ENCODE results near the gene THYN1.

Gene THYN1

GRCh38 chr11:134246100-134246499 lies 7.1 kb downstream of the THYN1 start:
- DNase-seq: no peak

GRCh38 chr11:134245434-134245833 lies 7.7 kb downstream of the THYN1 start:
- no peak for DNase-seq

- DNase-seq: no peak
Measured at GRCh38 chr11:134244593-134244992, 8.6 kb downstream of the THYN1 start.

GRCh38 chr11:134243913-134244312 lies 9.2 kb downstream of the THYN1 start:
- DNase-seq: no peak

GRCh38 chr11:134242376-134242775 lies 10.8 kb downstream of the THYN1 start:
- no peak for DNase-seq

- DNase-seq: no peak
Measured at GRCh38 chr11:134240592-134240991, 12.6 kb downstream of the THYN1 start.

GRCh38 chr11:134238956-134239355 lies 14.2 kb downstream of the THYN1 start:
- no peak for DNase-seq

- no peak for DNase-seq
Measured at GRCh38 chr11:134237557-134237922, 15.6 kb downstream of the THYN1 start.

GRCh38 chr11:134236834-134237556 lies 16.2 kb downstream of the THYN1 start:
- no peak for DNase-seq

GRCh38 chr11:134235399-134235798 lies 17.8 kb downstream of the THYN1 start:
- no peak for DNase-seq

GRCh38 chr11:134233729-134234179 lies 19.4 kb downstream of the THYN1 start:
- DNase-seq: no peak

- DNase-seq: no peak
Measured at GRCh38 chr11:134231958-134232659, 21.0 kb downstream of the THYN1 start.

- no peak for DNase-seq
Measured at GRCh38 chr11:134230339-134230738, 22.8 kb downstream of the THYN1 start.

GRCh38 chr11:134229126-134229790 lies 23.9 kb downstream of the THYN1 start:
- DNase-seq: no peak

- DNase-seq: no peak
Measured at GRCh38 chr11:134228625-134229024, 24.5 kb downstream of the THYN1 start.

- no peak for DNase-seq
Measured at GRCh38 chr11:134226806-134227325, 26.3 kb downstream of the THYN1 start.

GRCh38 chr11:134224710-134225664 lies 28.2 kb downstream of the THYN1 start:
- no peak for DNase-seq

- DNase-seq: peak; percentile 85
Measured at GRCh38 chr11:134223836-134224709, 29.1 kb downstream of the THYN1 start, which contains the start of the genes NCAPD3 and VPS26B. NCAPD3 (minus strand) TSS chr11:134223967; CDS start chr11:134223926, 41 bp downstream. VPS26B (plus strand) TSS chr11:134224671; CDS start chr11:134225123, 452 bp downstream.

- no peak for DNase-seq
Measured at GRCh38 chr11:134223121-134223520, 30.0 kb downstream of the THYN1 start.

- DNase-seq: no peak
Measured at GRCh38 chr11:134216816-134217215, 36.3 kb downstream of the THYN1 start.

- DNase-seq: no peak
Measured at GRCh38 chr11:134215836-134216235, 37.3 kb downstream of the THYN1 start.

Data from kidney glomerular epithelial cell (primary cell).